Vagina (tissue), 2 donors: ENCODE results near the gene COPS7B.

Source experiments
- POLR2A ChIP-seq, 2 donors: fragments of 450-650 bp; IDR thresholded peaks; one replicate each; pipeline ENCODE4 v1.6.1; 2017; ENCODE audit warnings: antibody characterized with exemption in 2 of 2, mild to moderate bottlenecking in 2 of 2, moderate library complexity in 2 of 2
- POLR2AphosphoS5 ChIP-seq, 2 donors: sonication (generic); formaldehyde crosslinking; IDR thresholded peaks; one replicate each; pipeline ENCODE4 v1.9.0; 2017; ENCODE audit warnings: antibody characterized with exemption in 2 of 2, mild to moderate bottlenecking in 2 of 2, low read depth in 1 of 2; ENCODE audit not compliant: insufficient read depth in 1 of 2
- TF ChIP-seq, protein P1 (sequence below), 3 experiments: fragments of 450-650 bp in 2 of 3; fragments of 200-600 bp in 1 of 3; sonication (generic) in 1 of 3; IDR thresholded peaks; one replicate each; pipeline ENCODE4 v1.5.1; 2017 to 2019; ENCODE audit warnings: antibody characterized with exemption in 3 of 3, mild to moderate bottlenecking in 2 of 3, moderate library complexity in 2 of 3

DNA sequence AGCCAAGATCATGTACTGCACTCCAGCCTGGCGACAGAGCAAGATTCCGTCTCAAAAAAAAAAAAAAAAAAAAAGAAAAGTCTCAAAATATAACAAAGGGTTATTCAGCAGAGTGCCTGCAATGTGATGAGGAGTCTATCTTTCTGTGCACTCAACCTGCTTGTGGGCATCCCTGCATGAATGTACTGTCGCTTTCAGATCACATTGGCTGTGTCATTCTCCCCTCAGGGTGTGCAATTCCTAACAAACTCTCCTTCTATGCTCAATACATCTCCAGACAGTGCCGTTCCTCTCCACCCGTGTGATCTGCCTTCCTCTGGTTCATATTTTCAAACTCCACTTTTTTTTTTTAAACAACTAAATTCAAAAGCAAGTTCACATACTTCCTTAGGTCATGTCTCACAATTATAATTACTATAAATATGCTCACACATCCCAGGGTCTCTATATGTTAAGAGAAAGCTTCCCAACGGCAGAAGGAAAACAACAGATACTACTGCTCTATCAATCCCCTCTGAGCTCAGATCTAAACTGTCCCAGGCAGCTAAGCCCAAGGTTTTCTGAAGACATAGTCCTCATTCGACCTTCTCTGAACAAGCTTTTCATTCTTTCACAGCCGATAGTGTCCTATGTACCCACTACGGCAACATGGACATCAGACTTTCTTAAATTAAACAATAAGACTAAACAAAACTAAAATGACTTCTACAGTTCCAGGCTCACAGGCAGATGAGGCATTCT is 42.7 kb upstream of the COPS7B start:
- TF ChIP-seq, protein P1, sequence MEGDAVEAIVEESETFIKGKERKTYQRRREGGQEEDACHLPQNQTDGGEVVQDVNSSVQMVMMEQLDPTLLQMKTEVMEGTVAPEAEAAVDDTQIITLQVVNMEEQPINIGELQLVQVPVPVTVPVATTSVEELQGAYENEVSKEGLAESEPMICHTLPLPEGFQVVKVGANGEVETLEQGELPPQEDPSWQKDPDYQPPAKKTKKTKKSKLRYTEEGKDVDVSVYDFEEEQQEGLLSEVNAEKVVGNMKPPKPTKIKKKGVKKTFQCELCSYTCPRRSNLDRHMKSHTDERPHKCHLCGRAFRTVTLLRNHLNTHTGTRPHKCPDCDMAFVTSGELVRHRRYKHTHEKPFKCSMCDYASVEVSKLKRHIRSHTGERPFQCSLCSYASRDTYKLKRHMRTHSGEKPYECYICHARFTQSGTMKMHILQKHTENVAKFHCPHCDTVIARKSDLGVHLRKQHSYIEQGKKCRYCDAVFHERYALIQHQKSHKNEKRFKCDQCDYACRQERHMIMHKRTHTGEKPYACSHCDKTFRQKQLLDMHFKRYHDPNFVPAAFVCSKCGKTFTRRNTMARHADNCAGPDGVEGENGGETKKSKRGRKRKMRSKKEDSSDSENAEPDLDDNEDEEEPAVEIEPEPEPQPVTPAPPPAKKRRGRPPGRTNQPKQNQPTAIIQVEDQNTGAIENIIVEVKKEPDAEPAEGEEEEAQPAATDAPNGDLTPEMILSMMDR (IDR thresholded peaks at IDR 0.05): no peak
- TF ChIP-seq POLR2A (IDR thresholded peaks at IDR 0.05): no peak
- no peak for TF ChIP-seq POLR2AphosphoS5 (IDR thresholded peaks at IDR 0.05; ENCODE audit: insufficient read depth in 1 of 2, low read depth in 1 of 2)
